Ishikawa (cell line): ENCODE data around the gene CD99.

Experiments
- CEBPB ChIP-seq: IDR thresholded peaks from 2 replicates; pipeline ENCODE4 v1.6.1; 2012
- CREB1 ChIP-seq: IDR thresholded peaks from 2 replicates; pipeline ENCODE4 v1.6.1; 2012; ENCODE audit warnings: low read depth
- EP300 ChIP-seq: IDR thresholded peaks from 2 replicates; pipeline ENCODE4 v1.6.1; 2012; ENCODE audit warnings: borderline replicate concordance
- USF1 ChIP-seq: IDR thresholded peaks from 2 replicates; pipeline ENCODE4 v1.6.1; 2012
- TF ChIP-seq, protein P1 (sequence below): IDR thresholded peaks from 2 replicates; pipeline ENCODE4 v1.6.1; 2012; ENCODE audit warnings: low read depth, mild to moderate bottlenecking

DNA sequence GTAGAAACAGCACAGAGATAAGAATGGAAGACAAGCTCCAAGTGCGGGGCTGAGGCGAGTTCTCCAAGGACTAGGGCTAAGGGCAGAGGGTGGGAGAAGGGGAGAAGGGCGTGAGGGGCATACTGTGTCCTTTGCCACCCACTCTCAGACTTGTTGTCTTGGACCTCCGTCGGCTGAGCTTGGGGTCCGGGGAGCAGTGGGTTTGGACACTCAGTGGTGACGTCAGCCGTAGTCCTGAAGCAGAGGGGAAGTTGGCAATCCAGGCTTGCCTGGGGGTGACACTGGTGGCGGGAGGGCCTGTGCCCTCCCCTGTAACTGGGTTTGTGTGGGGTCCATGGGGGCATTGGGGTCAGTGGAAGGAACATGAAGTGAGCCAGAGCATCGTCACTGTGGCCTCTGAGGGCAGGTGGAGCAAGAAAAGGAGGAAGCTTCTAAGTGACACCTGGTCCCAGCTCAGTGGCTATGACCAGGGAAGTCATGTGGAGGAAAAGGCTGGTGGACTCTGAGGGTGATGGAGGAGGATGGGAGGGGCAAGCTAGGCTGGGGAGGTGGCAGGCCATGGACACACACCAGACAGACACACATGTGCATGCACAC lies 17.6 kb downstream of the CD99 start:
- TF ChIP-seq USF1 (no peak), CREB1 (no peak), EP300 (no peak), CEBPB (no peak)
- TF ChIP-seq, protein P1, sequence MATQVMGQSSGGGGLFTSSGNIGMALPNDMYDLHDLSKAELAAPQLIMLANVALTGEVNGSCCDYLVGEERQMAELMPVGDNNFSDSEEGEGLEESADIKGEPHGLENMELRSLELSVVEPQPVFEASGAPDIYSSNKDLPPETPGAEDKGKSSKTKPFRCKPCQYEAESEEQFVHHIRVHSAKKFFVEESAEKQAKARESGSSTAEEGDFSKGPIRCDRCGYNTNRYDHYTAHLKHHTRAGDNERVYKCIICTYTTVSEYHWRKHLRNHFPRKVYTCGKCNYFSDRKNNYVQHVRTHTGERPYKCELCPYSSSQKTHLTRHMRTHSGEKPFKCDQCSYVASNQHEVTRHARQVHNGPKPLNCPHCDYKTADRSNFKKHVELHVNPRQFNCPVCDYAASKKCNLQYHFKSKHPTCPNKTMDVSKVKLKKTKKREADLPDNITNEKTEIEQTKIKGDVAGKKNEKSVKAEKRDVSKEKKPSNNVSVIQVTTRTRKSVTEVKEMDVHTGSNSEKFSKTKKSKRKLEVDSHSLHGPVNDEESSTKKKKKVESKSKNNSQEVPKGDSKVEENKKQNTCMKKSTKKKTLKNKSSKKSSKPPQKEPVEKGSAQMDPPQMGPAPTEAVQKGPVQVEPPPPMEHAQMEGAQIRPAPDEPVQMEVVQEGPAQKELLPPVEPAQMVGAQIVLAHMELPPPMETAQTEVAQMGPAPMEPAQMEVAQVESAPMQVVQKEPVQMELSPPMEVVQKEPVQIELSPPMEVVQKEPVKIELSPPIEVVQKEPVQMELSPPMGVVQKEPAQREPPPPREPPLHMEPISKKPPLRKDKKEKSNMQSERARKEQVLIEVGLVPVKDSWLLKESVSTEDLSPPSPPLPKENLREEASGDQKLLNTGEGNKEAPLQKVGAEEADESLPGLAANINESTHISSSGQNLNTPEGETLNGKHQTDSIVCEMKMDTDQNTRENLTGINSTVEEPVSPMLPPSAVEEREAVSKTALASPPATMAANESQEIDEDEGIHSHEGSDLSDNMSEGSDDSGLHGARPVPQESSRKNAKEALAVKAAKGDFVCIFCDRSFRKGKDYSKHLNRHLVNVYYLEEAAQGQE, result no peak
